GM21723 (cell line): Measurements from ENCODE around the gene MDM4.
A peak's percentile ranks its signal among the peaks of the same experiment; 100 is the strongest.

Experiments used
- ATAC-seq: cut with Tn5 transposase; IDR thresholded peaks from one replicate; pipeline ENCODE4 v1.9.1; 2021; ENCODE audit warnings: mild to moderate bottlenecking, moderate library complexity; ENCODE audit not compliant: unreplicated experiment

Gene MDM4

GRCh38 chr1:204491655-204492054 is 24.6 kb upstream of the MDM4 start:
- no peak for ATAC-seq

GRCh38 chr1:204493145-204493983 is 22.8 kb upstream of the MDM4 start:
- no peak for ATAC-seq

GRCh38 chr1:204493984-204494280 is 22.3 kb upstream of the MDM4 start:
- ATAC-seq = peak; percentile 44

GRCh38 chr1:204494281-204495077 is 21.7 kb upstream of the MDM4 start, which contains the start of gene PIK3C2B:
Gene PIK3C2B (minus strand): TSS chr1:204494805. CDS start chr1:204469802, 25,003 bp downstream.
- peak; percentile 74 for ATAC-seq

- peak; percentile 43 for ATAC-seq
Observed at GRCh38 chr1:204495078-204495753, 21.0 kb upstream of the MDM4 start.

- ATAC-seq = no peak
Observed at GRCh38 chr1:204495777-204496176, 20.4 kb upstream of the MDM4 start.

- no peak for ATAC-seq
Observed at GRCh38 chr1:204498981-204499380, 17.2 kb upstream of the MDM4 start.

GRCh38 chr1:204499511-204500468 is 16.4 kb upstream of the MDM4 start:
- no peak for ATAC-seq

GRCh38 chr1:204502241-204502640 is 14.0 kb upstream of the MDM4 start:
- no peak for ATAC-seq

GRCh38 chr1:204503122-204503912 is 12.9 kb upstream of the MDM4 start:
- ATAC-seq = no peak

GRCh38 chr1:204503913-204504519 is 12.2 kb upstream of the MDM4 start:
- ATAC-seq = no peak

GRCh38 chr1:204505674-204506200 is 10.5 kb upstream of the MDM4 start:
- ATAC-seq = no peak

GRCh38 chr1:204506201-204506968 is 9.8 kb upstream of the MDM4 start:
- ATAC-seq = peak; percentile 68

GRCh38 chr1:204506969-204507316 is 9.3 kb upstream of the MDM4 start:
- peak; percentile 67 for ATAC-seq

GRCh38 chr1:204507317-204508105 is 8.7 kb upstream of the MDM4 start:
- peak; percentile 11 for ATAC-seq

GRCh38 chr1:204509186-204509635 is 7.0 kb upstream of the MDM4 start:
- no peak for ATAC-seq

- ATAC-seq = no peak
Observed at GRCh38 chr1:204511366-204511765, 4.8 kb upstream of the MDM4 start.
